ENCODE data around the gene P2RX1.

P2RX1 gene

DNA sequence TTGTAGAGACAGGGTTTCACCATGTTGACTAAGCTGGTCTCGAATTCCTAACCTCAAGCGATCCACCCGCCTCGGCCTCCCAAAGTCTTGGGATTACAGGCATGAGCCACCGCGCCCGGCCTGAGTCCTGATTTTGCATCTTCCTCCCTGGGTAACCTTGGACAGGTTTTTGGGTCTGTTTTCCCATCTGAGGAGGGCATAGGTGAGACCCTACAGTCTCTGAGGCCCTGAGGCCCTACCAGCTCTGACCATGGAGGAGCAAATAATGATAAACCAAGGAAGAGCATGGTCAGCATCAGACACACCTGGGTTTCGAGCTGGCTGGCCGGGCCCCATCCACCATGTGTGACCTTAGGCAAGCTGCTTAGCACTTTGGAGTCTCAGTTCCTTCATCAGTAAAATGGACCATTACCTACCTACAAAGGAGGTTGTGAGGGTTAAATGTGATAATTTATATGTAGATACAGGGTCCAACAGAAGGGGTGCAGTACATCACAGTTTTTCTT, 69.0 kb downstream of the P2RX1 start:
- TF ChIP-seq, protein P1, sequence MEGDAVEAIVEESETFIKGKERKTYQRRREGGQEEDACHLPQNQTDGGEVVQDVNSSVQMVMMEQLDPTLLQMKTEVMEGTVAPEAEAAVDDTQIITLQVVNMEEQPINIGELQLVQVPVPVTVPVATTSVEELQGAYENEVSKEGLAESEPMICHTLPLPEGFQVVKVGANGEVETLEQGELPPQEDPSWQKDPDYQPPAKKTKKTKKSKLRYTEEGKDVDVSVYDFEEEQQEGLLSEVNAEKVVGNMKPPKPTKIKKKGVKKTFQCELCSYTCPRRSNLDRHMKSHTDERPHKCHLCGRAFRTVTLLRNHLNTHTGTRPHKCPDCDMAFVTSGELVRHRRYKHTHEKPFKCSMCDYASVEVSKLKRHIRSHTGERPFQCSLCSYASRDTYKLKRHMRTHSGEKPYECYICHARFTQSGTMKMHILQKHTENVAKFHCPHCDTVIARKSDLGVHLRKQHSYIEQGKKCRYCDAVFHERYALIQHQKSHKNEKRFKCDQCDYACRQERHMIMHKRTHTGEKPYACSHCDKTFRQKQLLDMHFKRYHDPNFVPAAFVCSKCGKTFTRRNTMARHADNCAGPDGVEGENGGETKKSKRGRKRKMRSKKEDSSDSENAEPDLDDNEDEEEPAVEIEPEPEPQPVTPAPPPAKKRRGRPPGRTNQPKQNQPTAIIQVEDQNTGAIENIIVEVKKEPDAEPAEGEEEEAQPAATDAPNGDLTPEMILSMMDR (IDR thresholded peaks at IDR 0.05; ENCODE audit: low read depth, low read length) = no peak
- DNase-seq = no peak
- Histone ChIP-seq H3K27ac (no peak overlapping the region), H3K4me3 (ENCODE audit: low read depth, low read length) (no peak overlapping the region), H3K27me3 (ENCODE audit: insufficient read depth, low read depth, severe bottlenecking) (no peaks in the 10 kb centered on the region), H3K9me3 (ENCODE audit: severe bottlenecking) (no peaks in the 10 kb centered on the region), H3K36me3 (peaks cover 25% of the 10 kb centered on the region)
